Activated CD4-positive, alpha-beta T cell treated with anti-CD3 and anti-CD28 coated beads for 36 hours (primary cell): ENCODE data around the gene RAB33B. TPM values are rescaled to one million over a fixed set of nuclear protein-coding genes. Genes with fewer than 3 reads are reported as not detected.

Experiments
- ATAC-seq: fragments of 200-7000 bp; cut with Tn5 transposase; one replicate; pipeline ENCODE4 v1.10.0; 2021; ENCODE audit warnings: mild to moderate bottlenecking, moderate library complexity
- CTCF ChIA-PET: fragments of 350-600 bp; sonication (Branson Sonifier 250); formaldehyde crosslinking; loops from one replicate; lab custom pipeline; 2021; ENCODE audit warnings: antibody characterized with exemption; lab: Charles Lee
- POLR2A ChIA-PET: fragments of 350-600 bp; sonication (Branson Sonifier 250); formaldehyde crosslinking; loops from one replicate; lab custom pipeline; 2021; ENCODE audit warnings: antibody characterized with exemption, inconsistent platforms; lab: Charles Lee
- DNase-seq: peaks from one replicate; pipeline ENCODE4 v3.0.0-alpha.2; 2020
- H3K27ac Mint-ChIP-seq: one replicate; pipeline ENCODE4 v1.8.0; 2021; ENCODE audit warnings: mixed read lengths
- H3K27me3 Mint-ChIP-seq: one replicate; pipeline ENCODE4 v1.8.0; 2021; ENCODE audit warnings: mixed read lengths
- H3K36me3 Mint-ChIP-seq: one replicate; pipeline ENCODE4 v1.8.0; 2021; ENCODE audit warnings: low read depth, mixed read lengths
- H3K4me1 Mint-ChIP-seq: one replicate; pipeline ENCODE4 v1.8.0; 2021; ENCODE audit warnings: mixed read lengths
- H3K4me3 Mint-ChIP-seq: one replicate; pipeline ENCODE4 v1.8.0; 2021; ENCODE audit warnings: mild to moderate bottlenecking, moderate library complexity, mixed read lengths
- H3K9me3 Mint-ChIP-seq: one replicate; pipeline ENCODE4 v1.8.0; 2021; ENCODE audit warnings: low read depth, mixed read lengths
- intact Hi-C, 2 experiments: fragments of 100-400 bp; cut with DNase I in 1 of 2; cut with micrococcal nuclease in 1 of 2; formaldehyde crosslinking; loops; one replicate each; pipeline versions ENCODE4 v1.14.2 to v1.15.1; 2022 to 2024; cut with DNase I, micrococcal nuclease
- total RNA-seq, 2 experiments: library from RNA; stranded (reverse); gene quantifications; one replicate each; pipeline ENCODE4 v1.2.3, GENCODE V29; 2021

RAB33B gene
- total RNA-seq, 2 experiments from 2014 or later: 6.0 to 6.4 TPM

DNA sequence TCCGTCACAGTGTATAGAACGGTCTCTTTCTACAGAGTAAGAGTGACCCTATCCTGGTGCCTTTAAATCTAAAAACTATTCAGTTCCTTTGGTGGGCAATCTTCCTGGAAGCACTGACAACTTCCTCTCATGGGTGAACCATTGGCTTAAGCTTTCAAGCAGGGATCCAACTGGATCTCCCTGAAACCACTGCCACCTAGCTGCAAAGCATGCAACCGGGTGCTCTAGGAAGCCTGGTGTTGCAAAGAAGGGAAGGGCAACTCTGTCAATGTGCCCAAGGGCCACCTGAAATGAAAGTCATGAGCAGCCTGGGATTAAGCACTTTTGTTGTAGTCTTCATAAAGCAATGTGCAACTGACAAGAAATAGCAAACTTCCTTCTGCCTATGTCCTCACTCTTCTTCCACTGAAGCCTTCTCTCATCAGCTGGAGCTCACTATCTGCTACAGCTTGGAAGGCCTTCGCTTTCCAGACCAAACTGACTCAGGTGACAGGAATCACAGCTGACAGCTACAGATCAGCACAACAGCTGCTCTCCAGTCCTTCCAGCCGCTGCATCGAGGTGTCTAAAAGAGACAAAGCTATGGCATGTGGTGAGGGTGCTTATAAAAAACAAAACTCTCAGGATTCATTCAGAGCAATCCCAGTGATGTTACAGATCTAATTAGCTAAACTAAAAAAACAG, 55.9 kb downstream of the RAB33B start:
- H3K9me3 Mint-ChIP-seq: no peaks in the 10 kb centered on the region
- ChIA-PET CTCF (interaction anchor here (0.6 to 0.8 kb wide), 2 partner anchors 263 to 410 kb away, joined by 3 to 4 read pairs; no protein-coding TSS in a partner anchor), POLR2A (no interaction called here)
- ATAC-seq (no peak), DNase-seq (no peak)
- H3K27me3 Mint-ChIP-seq: no peaks in the 10 kb centered on the region
- H3K36me3 Mint-ChIP-seq: peaks cover 26% of the 10 kb centered on the region
- H3K4me3 Mint-ChIP-seq: no peak overlapping the region
- intact Hi-C loops: no loop called here
- H3K4me1 Mint-ChIP-seq: no peaks in the 10 kb centered on the region
- no peak overlapping the region for H3K27ac Mint-ChIP-seq

GRCh38 chr4:139511320-139511719, 57.4 kb downstream of the RAB33B start:
- peak; percentile 21 for DNase-seq
- Mint-ChIP-seq H3K4me1 (no peaks in the 10 kb centered on the region), H3K27ac (no peak overlapping the region), H3K27me3 (no peaks in the 10 kb centered on the region), H3K4me3 (no peak overlapping the region), H3K9me3 (no peaks in the 10 kb centered on the region), H3K36me3 (peaks cover 37% of the 10 kb centered on the region)
- intact Hi-C loops: no loop called here
- ChIA-PET CTCF (no interaction called here), POLR2A (no interaction called here)
- ATAC-seq: peak; percentile 65

DNA sequence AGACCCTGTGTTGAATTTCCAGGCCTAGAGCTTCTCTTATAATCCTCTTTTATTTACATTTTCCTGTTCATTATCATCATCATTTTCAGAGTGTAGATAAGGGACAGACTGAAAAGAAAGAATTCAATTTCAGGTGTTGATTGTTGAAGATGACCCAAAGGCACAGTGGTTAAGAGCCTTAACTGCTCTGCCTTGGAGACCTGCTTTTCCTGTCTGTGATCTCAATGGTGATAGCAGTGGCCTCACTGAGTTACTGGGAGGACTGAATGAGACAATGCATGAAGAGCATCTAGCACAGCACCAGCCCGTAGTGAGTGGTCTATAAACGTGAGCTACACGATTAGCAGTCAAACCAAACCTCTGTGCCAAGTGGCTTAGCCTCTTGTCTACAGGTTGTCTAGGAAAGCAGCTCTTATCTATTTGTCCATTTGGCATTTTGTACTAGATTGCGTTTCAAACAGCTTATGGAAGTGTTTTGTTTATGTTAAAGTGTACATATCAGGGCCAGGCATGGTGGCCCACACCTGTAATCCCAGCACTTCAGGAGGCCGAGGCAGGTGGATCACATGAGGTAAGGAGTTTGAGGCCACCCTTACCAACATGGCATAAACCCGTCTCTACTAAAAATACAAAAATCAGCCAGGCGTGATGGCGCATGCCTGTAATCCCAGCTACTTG, 60.6 kb downstream of the RAB33B start:
- ChIA-PET CTCF (no interaction called here), POLR2A (no interaction called here)
- Mint-ChIP-seq H3K4me1 (no peaks in the 10 kb centered on the region), H3K36me3 (peaks cover 46% of the 10 kb centered on the region), H3K27me3 (no peaks in the 10 kb centered on the region), H3K4me3 (no peak overlapping the region), H3K27ac (no peak overlapping the region), H3K9me3 (no peaks in the 10 kb centered on the region)
- intact Hi-C loops: no loop called here
- DNase-seq (no peak), ATAC-seq (no peak)

- Mint-ChIP-seq H3K9me3 (no peaks in the 10 kb centered on the region), H3K4me3 (no peak overlapping the region), H3K27ac (no peak overlapping the region), H3K36me3 (peaks cover 49% of the 10 kb centered on the region), H3K4me1 (no peaks in the 10 kb centered on the region), H3K27me3 (no peaks in the 10 kb centered on the region)
- intact Hi-C loops: no loop called here
- DNase-seq (no peak), ATAC-seq (no peak)
- POLR2A ChIA-PET: interaction anchor here (0.6 kb wide), 2 partner anchors 107 to 1047 kb away, joined by 3 to 4 read pairs; no protein-coding TSS in a partner anchor
- CTCF ChIA-PET: interaction anchor here (1.1 kb wide), 1 partner anchor 13 kb away, joined by 3 read pairs; no protein-coding TSS in a partner anchor
Measured at GRCh38 chr4:139515531-139515958, 61.6 kb downstream of the RAB33B start.

DNA sequence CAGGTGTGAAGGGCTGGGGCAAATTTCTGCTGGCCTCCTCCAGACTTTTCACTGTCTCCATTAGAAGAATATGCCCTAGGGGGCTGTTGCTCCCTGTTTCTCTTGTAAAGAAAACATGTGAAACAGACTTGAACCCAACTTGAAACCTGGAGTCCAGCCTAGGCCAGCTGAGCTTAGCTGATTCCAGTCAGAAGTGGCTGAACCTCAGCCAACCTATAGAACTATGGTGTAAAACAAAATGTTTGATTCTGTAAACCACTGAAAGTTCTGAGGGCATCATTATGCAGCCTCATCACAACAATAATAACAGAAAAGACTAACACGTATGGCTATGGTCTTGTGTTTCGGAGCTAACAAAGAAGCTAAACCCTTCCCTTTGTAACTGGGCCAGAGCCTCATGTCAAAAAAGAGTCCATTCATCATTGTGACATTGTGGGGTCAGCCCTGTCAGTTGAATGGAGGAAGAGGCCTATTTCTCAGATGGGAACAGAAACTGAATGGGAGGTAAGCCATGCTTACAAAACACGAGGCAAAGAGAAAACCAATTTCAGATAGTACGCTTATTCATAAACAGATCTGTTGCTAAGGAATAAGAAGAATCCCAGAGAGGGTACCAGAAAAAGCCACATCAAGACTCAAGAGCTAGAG, 68.0 kb downstream of the RAB33B start:
- H3K9me3 Mint-ChIP-seq: no peaks in the 10 kb centered on the region
- ChIA-PET POLR2A (no interaction called here), CTCF (interaction anchor here (0.6 to 1.2 kb wide), 3 partner anchors 87 to 423 kb away, joined by 3 read pairs; no protein-coding TSS in a partner anchor)
- peaks cover 47% of the 10 kb centered on the region for H3K36me3 Mint-ChIP-seq
- intact Hi-C loops: no loop called here
- no peaks in the 10 kb centered on the region for H3K4me1 Mint-ChIP-seq
- ATAC-seq (no peak), DNase-seq (no peak)
- no peaks in the 10 kb centered on the region for H3K27me3 Mint-ChIP-seq
- H3K4me3 Mint-ChIP-seq: no peak overlapping the region
- no peak overlapping the region for H3K27ac Mint-ChIP-seq

DNA sequence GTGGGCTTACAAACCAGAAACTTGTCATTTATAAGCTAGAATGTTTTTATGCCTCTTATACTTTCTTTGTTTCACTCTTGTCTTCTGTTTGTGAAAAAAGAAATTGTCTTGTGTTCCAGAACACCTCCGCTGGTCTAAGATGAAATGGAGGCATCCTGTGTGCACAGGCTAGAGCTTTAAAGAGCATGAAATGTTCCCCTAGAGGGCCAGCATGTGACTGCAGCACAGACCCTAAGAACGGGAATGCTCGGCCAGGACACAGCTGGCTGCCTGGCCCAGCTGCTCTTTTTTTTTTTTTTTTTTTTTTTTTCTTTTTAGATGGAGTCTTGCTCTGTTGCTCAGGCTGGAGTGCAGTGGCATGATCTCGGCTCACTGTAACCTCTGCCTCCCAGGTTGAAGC, 68.5 kb downstream of the RAB33B start:
- Mint-ChIP-seq H3K27me3 (no peaks in the 10 kb centered on the region), H3K4me3 (no peak overlapping the region), H3K4me1 (no peaks in the 10 kb centered on the region), H3K36me3 (peaks cover 44% of the 10 kb centered on the region), H3K27ac (no peak overlapping the region), H3K9me3 (no peaks in the 10 kb centered on the region)
- ChIA-PET CTCF (interaction anchor here (0.6 to 1.2 kb wide), 2 partner anchors 88 to 424 kb away, joined by 3 read pairs; no protein-coding TSS in a partner anchor), POLR2A (no interaction called here)
- intact Hi-C loops: no loop called here
- ATAC-seq: no peak
- no peak for DNase-seq

- Mint-ChIP-seq H3K27ac (no peak overlapping the region), H3K27me3 (no peaks in the 10 kb centered on the region), H3K36me3 (peaks cover 42% of the 10 kb centered on the region), H3K4me1 (no peaks in the 10 kb centered on the region), H3K9me3 (no peaks in the 10 kb centered on the region), H3K4me3 (no peak overlapping the region)
- ATAC-seq (no peak), DNase-seq (no peak)
- ChIA-PET CTCF (no interaction called here), POLR2A (no interaction called here)
- intact Hi-C loops: no loop called here
Measured at GRCh38 chr4:139523076-139523475, 69.2 kb downstream of the RAB33B start.

- H3K36me3 Mint-ChIP-seq: peaks cover 47% of the 10 kb centered on the region
- intact Hi-C loops: no loop called here
- POLR2A ChIA-PET: interaction anchor here (0.6 kb wide), 1 partner anchor 311 kb away, joined by 4 read pairs; no protein-coding TSS in a partner anchor
- no peaks in the 10 kb centered on the region for H3K4me1 Mint-ChIP-seq
- no peak for ATAC-seq
- DNase-seq: no peak
- CTCF ChIA-PET: no interaction called here
- no peaks in the 10 kb centered on the region for H3K9me3 Mint-ChIP-seq
- no peak overlapping the region for H3K27ac Mint-ChIP-seq
- no peak overlapping the region for H3K4me3 Mint-ChIP-seq
- H3K27me3 Mint-ChIP-seq: no peaks in the 10 kb centered on the region
Measured at GRCh38 chr4:139524062-139524631, 70.2 kb downstream of the RAB33B start.

DNA sequence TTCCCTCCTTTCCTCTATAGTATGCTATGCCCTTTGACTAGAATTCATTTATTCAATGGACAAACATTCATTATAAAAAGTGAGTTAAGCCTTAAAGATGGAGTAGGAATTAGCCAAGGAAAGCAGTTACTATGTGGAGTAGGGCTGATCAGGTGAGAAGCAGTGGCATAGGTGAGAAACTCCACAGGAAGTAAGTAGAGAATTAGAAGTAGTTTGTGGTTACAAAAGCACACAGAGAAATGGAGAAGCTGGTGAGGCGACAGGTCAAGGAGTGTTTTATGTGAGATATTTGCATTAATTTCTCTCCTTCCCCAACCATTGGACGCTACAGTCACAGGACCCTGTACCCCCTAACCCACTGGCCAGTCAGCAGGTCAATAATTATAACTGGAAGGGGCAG, 71.5 kb downstream of the RAB33B start:
- Mint-ChIP-seq H3K4me1 (no peaks in the 10 kb centered on the region), H3K9me3 (no peaks in the 10 kb centered on the region), H3K27ac (no peak overlapping the region), H3K36me3 (peaks cover 42% of the 10 kb centered on the region), H3K4me3 (no peak overlapping the region), H3K27me3 (no peaks in the 10 kb centered on the region)
- ChIA-PET CTCF (interaction anchor here (0.7 kb wide), 1 partner anchor 1282 kb away, joined by 3 read pairs; no protein-coding TSS in a partner anchor), POLR2A (no interaction called here)
- intact Hi-C loops: no loop called here
- DNase-seq: no peak
- ATAC-seq: no peak
